HCT116 (cell line): ENCODE measurements around the gene XDH.

ENCODE experiments used
- FOSL1 ChIP-seq: IDR thresholded peaks from 2 replicates; pipeline ENCODE4 v1.6.1; 2012; ENCODE audit warnings: low read depth
- POLR2AphosphoS5 ChIP-seq: IDR thresholded peaks from 2 replicates; pipeline ENCODE4 v1.6.1; 2011; ENCODE audit warnings: mild to moderate bottlenecking, low read depth, low read length, moderate library complexity
- SRF ChIP-seq: IDR thresholded peaks from 2 replicates; pipeline ENCODE4 v1.6.1; 2012; ENCODE audit warnings: low read depth
- TF ChIP-seq, protein P1 (sequence below), 3 experiments: fragments of 200-600 bp in 1 of 3; sonication (generic) in 1 of 3; IDR thresholded peaks in 2 of 3; conservative IDR thresholded peaks in 1 of 3; 2 replicates each; pipeline ENCODE4 v1.5.1; 2012 to 2017; ENCODE audit warnings: low read depth in 2 of 3, low read length in 2 of 3, antibody characterized with exemption in 1 of 3, borderline replicate concordance in 1 of 3, control low read depth in 1 of 3, mild to moderate bottlenecking in 1 of 3, mixed read lengths in 1 of 3, mixed run types in 1 of 3, moderate library complexity in 1 of 3; ENCODE audit not compliant: insufficient read depth in 1 of 3

GRCh38 chr2:31317396-31317795, 97.1 kb downstream of the XDH start:
- TF ChIP-seq, protein P1, sequence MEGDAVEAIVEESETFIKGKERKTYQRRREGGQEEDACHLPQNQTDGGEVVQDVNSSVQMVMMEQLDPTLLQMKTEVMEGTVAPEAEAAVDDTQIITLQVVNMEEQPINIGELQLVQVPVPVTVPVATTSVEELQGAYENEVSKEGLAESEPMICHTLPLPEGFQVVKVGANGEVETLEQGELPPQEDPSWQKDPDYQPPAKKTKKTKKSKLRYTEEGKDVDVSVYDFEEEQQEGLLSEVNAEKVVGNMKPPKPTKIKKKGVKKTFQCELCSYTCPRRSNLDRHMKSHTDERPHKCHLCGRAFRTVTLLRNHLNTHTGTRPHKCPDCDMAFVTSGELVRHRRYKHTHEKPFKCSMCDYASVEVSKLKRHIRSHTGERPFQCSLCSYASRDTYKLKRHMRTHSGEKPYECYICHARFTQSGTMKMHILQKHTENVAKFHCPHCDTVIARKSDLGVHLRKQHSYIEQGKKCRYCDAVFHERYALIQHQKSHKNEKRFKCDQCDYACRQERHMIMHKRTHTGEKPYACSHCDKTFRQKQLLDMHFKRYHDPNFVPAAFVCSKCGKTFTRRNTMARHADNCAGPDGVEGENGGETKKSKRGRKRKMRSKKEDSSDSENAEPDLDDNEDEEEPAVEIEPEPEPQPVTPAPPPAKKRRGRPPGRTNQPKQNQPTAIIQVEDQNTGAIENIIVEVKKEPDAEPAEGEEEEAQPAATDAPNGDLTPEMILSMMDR (IDR thresholded peaks at IDR 0.05 in 2 of 3, conservative IDR thresholded peaks at IDR 0.05 in 1 of 3; ENCODE audit: borderline replicate concordance in 1 of 3, insufficient read depth in 1 of 3, low read depth in 2 of 3, low read length in 2 of 3) = no peak
- TF ChIP-seq FOSL1 = no peak
- TF ChIP-seq SRF = no peak
- TF ChIP-seq POLR2AphosphoS5 = no peak
